NK-92 treated with Interleukin-12 subunit alpha and Interleukin-12 subunit beta, amount 100 ng/mL, for 24 hours (cell line): ENCODE results near the gene ZNF605.
"Not testable (repeated sequence)": the region's sequence is repeated elsewhere in the genome, so short reads cannot be mapped to it uniquely, and the experiment has no call there.

Experiments
- DNase-seq: peaks from one replicate; lab custom pipeline; 2025; lab: John Stamatoyannopoulos, UW

ZNF605 gene

GRCh38 chr12:132907216-132907615 is 48.9 kb downstream of the ZNF605 start:
- DNase-seq, result no peak

- no peak for DNase-seq
Measured at GRCh38 chr12:132904718-132905328, 51.3 kb downstream of the ZNF605 start.

GRCh38 chr12:132899033-132899432 is 57.1 kb downstream of the ZNF605 start:
- no peak for DNase-seq

GRCh38 chr12:132888852-132889251 is 67.3 kb downstream of the ZNF605 start:
- no peak for DNase-seq

- DNase-seq, result peak; percentile 35
Measured at GRCh38 chr12:132887513-132888351, 68.4 kb downstream of the ZNF605 start, which contains the start of gene CHFR. Gene CHFR, minus strand, starts transcription at chr12:132887605. Its CDS starts 277 bp downstream, at chr12:132887328.

- no peak for DNase-seq
Measured at GRCh38 chr12:132886529-132887477, 69.3 kb downstream of the ZNF605 start.

GRCh38 chr12:132881818-132882217 is 74.3 kb downstream of the ZNF605 start:
- no peak for DNase-seq

- not testable (repeated sequence) for DNase-seq
Measured at GRCh38 chr12:132874620-132875019, 81.5 kb downstream of the ZNF605 start.

- no peak for DNase-seq
Measured at GRCh38 chr12:132874175-132874574, 81.9 kb downstream of the ZNF605 start.

GRCh38 chr12:132873724-132874123 is 82.4 kb downstream of the ZNF605 start:
- no peak for DNase-seq

- DNase-seq, result no peak
Measured at GRCh38 chr12:132872975-132873421, 83.1 kb downstream of the ZNF605 start.

GRCh38 chr12:132872073-132872855 is 83.8 kb downstream of the ZNF605 start:
- no peak for DNase-seq

GRCh38 chr12:132869551-132869950 is 86.6 kb downstream of the ZNF605 start:
- DNase-seq, result no peak
